CD4-positive, alpha-beta T cell treated with Interleukin-4 for 1 hour (primary cell): ENCODE results near the gene NPEPL1.

Experiments
- DNase-seq, 2 donors: peaks; one replicate each; pipeline ENCODE4 v3.0.0-alpha.2; 2020 to 2022

The NPEPL1 gene

GRCh38 chr20:58685988-58686387 is 6.6 kb upstream of the NPEPL1 start:
- DNase-seq, result no peak

GRCh38 chr20:58688414-58688813 is 4.2 kb upstream of the NPEPL1 start:
- DNase-seq, result no peak

- no peak for DNase-seq
These were observed 3.8 kb upstream of the NPEPL1 start for GRCh38 chr20:58688840-58689239.

GRCh38 chr20:58690396-58691135 is 2.0 kb upstream of the NPEPL1 start:
- no peak for DNase-seq

GRCh38 chr20:58691773-58692578 is 624 bp upstream of the NPEPL1 start:
- peak; percentile 26 to 75 for DNase-seq

- DNase-seq, result peak in 1 of 2 donors; percentile 10
These were observed 816 bp downstream of the NPEPL1 start for GRCh38 chr20:58693226-58694006.

GRCh38 chr20:58694241-58695083 is 1.9 kb downstream of the NPEPL1 start:
- DNase-seq, result no peak

- DNase-seq, result no peak
These were observed 2.6 kb downstream of the NPEPL1 start for GRCh38 chr20:58695084-58695722.

- no peak for DNase-seq
These were observed 3.3 kb downstream of the NPEPL1 start for GRCh38 chr20:58695895-58696375.

- no peak for DNase-seq
These were observed 3.9 kb downstream of the NPEPL1 start for GRCh38 chr20:58696411-58696961.

- no peak for DNase-seq
These were observed 4.7 kb downstream of the NPEPL1 start for GRCh38 chr20:58697201-58697866.

GRCh38 chr20:58697867-58698703 is 5.5 kb downstream of the NPEPL1 start:
- DNase-seq, result no peak

- DNase-seq, result no peak
These were observed 6.4 kb downstream of the NPEPL1 start for GRCh38 chr20:58698741-58699622.

GRCh38 chr20:58699623-58700107 is 7.1 kb downstream of the NPEPL1 start:
- DNase-seq, result no peak

- DNase-seq, result no peak
These were observed 7.7 kb downstream of the NPEPL1 start for GRCh38 chr20:58700121-58700821.

- no peak for DNase-seq
These were observed 8.2 kb downstream of the NPEPL1 start for GRCh38 chr20:58700823-58701222.

- DNase-seq, result no peak
These were observed 9.0 kb downstream of the NPEPL1 start for GRCh38 chr20:58701431-58702160.
